PFSK-1 (cell line): ENCODE measurements around the gene LIX1.

ENCODE experiments used
- FOXP2 ChIP-seq: optimal IDR thresholded peaks from 2 replicates; pipeline ENCODE3; 2011; ENCODE audit warnings: borderline replicate concordance, control low read depth, inconsistent platforms; ENCODE audit not compliant: insufficient read depth; ENCODE audit errors: extremely low read length, extremely low read depth
- POLR2AphosphoS5 ChIP-seq: IDR thresholded peaks from 2 replicates; pipeline ENCODE4 v1.6.1; 2012; ENCODE audit warnings: low read depth, mild to moderate bottlenecking, control low read depth, low read length, moderate library complexity
- SIN3A ChIP-seq: IDR thresholded peaks from 2 replicates; pipeline ENCODE4 v1.6.1; 2012; ENCODE audit warnings: mild to moderate bottlenecking, low read length, moderate library complexity, borderline replicate concordance; ENCODE audit not compliant: insufficient read depth
- TAF1 ChIP-seq: IDR thresholded peaks from 2 replicates; pipeline ENCODE4 v1.6.1; 2012; ENCODE audit warnings: low read length, control low read depth, borderline replicate concordance; ENCODE audit not compliant: insufficient read depth
- TF ChIP-seq, protein P1 (sequence below), 2 experiments: IDR thresholded peaks; 2 replicates each; pipeline versions ENCODE4 v1.6.1 to v1.8.0; 2011 to 2012; ENCODE audit warnings: low read depth in 2 of 2, low read length in 2 of 2, control low read depth in 1 of 2, inconsistent platforms in 1 of 2, mild to moderate bottlenecking in 1 of 2, moderate library complexity in 1 of 2; ENCODE audit not compliant: insufficient read depth in 1 of 2

LIX1 gene

GRCh38 chr5:97118261-97119006, 24.0 kb downstream of the LIX1 start:
- TF ChIP-seq, protein P1, sequence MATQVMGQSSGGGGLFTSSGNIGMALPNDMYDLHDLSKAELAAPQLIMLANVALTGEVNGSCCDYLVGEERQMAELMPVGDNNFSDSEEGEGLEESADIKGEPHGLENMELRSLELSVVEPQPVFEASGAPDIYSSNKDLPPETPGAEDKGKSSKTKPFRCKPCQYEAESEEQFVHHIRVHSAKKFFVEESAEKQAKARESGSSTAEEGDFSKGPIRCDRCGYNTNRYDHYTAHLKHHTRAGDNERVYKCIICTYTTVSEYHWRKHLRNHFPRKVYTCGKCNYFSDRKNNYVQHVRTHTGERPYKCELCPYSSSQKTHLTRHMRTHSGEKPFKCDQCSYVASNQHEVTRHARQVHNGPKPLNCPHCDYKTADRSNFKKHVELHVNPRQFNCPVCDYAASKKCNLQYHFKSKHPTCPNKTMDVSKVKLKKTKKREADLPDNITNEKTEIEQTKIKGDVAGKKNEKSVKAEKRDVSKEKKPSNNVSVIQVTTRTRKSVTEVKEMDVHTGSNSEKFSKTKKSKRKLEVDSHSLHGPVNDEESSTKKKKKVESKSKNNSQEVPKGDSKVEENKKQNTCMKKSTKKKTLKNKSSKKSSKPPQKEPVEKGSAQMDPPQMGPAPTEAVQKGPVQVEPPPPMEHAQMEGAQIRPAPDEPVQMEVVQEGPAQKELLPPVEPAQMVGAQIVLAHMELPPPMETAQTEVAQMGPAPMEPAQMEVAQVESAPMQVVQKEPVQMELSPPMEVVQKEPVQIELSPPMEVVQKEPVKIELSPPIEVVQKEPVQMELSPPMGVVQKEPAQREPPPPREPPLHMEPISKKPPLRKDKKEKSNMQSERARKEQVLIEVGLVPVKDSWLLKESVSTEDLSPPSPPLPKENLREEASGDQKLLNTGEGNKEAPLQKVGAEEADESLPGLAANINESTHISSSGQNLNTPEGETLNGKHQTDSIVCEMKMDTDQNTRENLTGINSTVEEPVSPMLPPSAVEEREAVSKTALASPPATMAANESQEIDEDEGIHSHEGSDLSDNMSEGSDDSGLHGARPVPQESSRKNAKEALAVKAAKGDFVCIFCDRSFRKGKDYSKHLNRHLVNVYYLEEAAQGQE (IDR thresholded peaks at IDR 0.05; ENCODE audit: insufficient read depth in 1 of 2, low read depth in 2 of 2, low read length in 2 of 2): no peak
- TF ChIP-seq FOXP2 (no peak), POLR2AphosphoS5 (no peak), SIN3A (no peak), TAF1 (no peak)

DNA sequence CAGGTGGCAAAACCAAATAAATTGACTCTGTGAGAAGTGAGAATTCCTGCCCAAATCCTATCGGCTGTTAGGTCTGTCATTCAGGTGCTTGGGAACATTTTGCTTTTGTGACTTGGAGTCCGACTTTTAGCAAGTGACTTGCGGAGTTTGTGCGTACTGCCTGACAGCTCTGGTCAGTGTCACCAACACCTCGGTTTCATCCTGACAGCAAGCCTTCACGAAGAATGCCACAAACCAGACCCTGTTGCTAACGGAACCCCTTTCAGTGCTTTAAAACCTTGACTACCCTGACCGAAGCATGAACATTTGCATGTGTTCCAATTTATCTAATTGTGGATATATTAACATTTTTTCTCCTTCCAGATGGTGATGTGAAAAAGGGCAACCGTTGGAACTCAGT, 26.5 kb downstream of the LIX1 start:
- TF ChIP-seq FOXP2: no peak
- TF ChIP-seq, protein P1 (IDR thresholded peaks at IDR 0.05; ENCODE audit: insufficient read depth in 1 of 2, low read depth in 2 of 2, low read length in 2 of 2): no peak
- TF ChIP-seq SIN3A: no peak

DNA sequence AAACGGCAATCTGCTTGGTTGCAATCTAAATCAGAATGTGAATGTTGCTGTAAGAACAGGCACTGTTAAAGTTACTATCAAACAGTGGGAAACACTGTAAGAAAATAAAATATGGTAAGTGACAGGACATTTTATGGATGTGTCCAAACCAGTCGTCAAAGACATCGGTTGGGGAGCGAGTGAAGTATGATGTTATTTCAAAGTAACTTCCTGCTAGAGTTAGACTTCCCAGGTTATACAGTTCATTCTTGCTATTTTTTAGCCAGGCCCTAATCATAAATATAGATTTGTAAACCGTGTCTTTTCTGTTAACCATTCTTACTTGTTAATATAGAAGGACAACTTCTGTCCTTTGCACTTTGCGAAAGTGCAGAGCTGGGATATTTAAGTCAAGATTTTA, 30.2 kb downstream of the LIX1 start:
- TF ChIP-seq POLR2AphosphoS5 (no peak), SIN3A (no peak), FOXP2 (no peak), TAF1 (no peak)
- TF ChIP-seq, protein P1 (IDR thresholded peaks at IDR 0.05; ENCODE audit: insufficient read depth in 1 of 2, low read depth in 2 of 2, low read length in 2 of 2): no peak

DNA sequence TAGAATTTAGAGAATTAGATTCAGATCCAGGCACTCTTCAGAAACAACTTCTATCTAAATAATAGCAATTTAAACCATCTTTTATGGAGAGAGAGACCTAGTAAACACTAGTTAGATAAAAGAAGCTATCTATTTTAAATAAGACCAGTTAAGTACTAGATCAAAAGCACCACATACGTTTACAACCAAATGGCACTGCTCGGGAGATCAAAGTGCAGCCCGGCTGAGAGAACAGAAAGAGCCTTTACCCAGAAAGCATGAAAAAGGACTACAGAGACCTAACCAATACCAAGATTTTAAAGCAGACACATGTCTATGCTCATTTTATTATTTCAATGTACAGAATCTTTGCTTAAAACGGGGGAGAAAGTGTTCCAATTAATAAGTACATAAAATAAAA, 30.8 kb downstream of the LIX1 start:
- TF ChIP-seq, protein P1 (IDR thresholded peaks at IDR 0.05; ENCODE audit: insufficient read depth in 1 of 2, low read depth in 2 of 2, low read length in 2 of 2): no peak
- TF ChIP-seq POLR2AphosphoS5: no peak

DNA sequence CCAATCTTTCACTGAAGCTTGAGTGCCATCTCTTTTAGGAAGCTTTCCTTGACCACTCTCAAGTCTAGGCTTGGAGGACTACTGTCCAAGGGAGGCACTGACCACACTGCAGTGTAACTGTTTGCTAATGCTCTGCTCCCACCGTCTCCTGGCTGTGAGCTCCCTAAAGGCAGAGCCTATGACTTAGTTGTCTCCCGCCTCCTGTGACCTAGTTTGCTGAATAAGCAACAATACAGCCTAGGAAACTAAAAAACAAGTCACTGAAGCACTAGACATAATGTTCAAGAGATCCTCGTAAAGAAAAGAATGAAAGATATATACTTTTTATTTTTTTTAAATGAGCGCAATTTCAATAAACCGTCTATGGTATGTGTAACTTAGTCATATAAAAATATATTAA, 31.4 kb downstream of the LIX1 start:
- TF ChIP-seq, protein P1 (IDR thresholded peaks at IDR 0.05; ENCODE audit: insufficient read depth in 1 of 2, low read depth in 2 of 2, low read length in 2 of 2): no peak
- no peak for TF ChIP-seq SIN3A
- no peak for TF ChIP-seq FOXP2
- TF ChIP-seq TAF1: no peak
